Bronchial epithelial cell (primary cell): Measurements from ENCODE around the gene C9orf78. TPM values are rescaled to one million over a fixed set of nuclear protein-coding genes. Genes with fewer than 3 reads are reported as not detected.

Experiments
- DNase-seq: peaks from one replicate; pipeline ENCODE4 v3.0.0-alpha.2; 2010; ENCODE audit warnings: low read depth
- FAIRE-seq: peaks from 2 replicates; lab custom pipeline; 2011; peaks lifted over from hg19 to GRCh38; lab: Jason Lieb, UNC
- H3K27me3 ChIP-seq: 2 replicates; pipeline ENCODE4 v1.5.1; 2011; ENCODE audit warnings: low read length; ENCODE audit not compliant: control insufficient read depth, insufficient read depth
- H3K36me3 ChIP-seq: 2 replicates; pipeline ENCODE4 v1.5.1; 2011; ENCODE audit warnings: low read length; ENCODE audit not compliant: control insufficient read depth, insufficient read depth
- H3K4me3 ChIP-seq: 2 replicates; pipeline ENCODE4 v1.5.1; 2011; ENCODE audit warnings: mild to moderate bottlenecking, low read depth, low read length, control low read depth
- total RNA-seq: library from RNA; depleted of rRNA; stranded (reverse); fragments of >200 nt; gene quantifications from 2 replicates; pipeline ENCODE4 v1.2.1, GENCODE V29; 2014
- TF ChIP-seq, protein P1 (sequence below): IDR thresholded peaks from 2 replicates; pipeline ENCODE4 v1.5.1; 2011; ENCODE audit warnings: mild to moderate bottlenecking, moderate library complexity, low read length, control low read depth, inconsistent platforms; ENCODE audit not compliant: insufficient read depth, severe bottlenecking

C9orf78 gene
- total RNA-seq, 1 donor from 2014 or later, result 65.8 TPM

DNA sequence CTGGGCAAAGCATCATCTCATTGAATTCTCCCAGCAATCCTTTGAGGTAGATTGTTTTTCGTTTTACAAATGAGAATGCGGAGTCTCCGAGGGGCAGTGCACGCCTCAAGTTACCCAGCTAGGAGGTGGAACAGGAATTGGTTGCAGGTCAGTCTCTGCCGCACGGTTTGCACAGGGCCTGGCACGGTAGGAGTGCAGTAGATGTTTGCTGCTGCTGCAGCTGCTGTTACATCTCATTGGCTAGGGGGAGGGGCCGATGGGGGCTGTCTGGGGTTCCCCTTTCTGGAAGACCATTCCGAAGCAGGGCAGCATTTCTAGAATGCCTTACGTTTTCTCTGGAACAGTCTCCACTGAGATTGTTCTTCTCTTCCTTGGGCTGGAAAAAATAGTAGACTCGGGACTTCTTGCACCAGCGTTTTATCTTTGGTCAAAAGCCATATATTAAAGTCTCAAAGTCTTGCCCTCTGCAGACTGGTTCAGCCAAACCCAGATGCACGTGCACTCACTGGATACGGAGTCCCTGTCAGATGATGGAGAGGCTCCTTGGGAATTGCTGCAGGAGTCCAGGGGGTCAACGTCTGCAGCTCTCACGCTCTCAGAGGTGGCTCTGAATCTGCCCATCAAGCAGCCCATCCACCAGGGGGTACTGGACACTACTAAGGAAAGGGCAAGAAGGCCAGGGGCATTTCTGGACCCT lies 1.4 kb upstream of the C9orf78 start:
- DNase-seq (no peak), FAIRE-seq (no peak)
- no peaks in the 10 kb centered on the region for H3K27me3 ChIP-seq
- H3K4me3 ChIP-seq, result peak overlapping the region; percentile 93
- TF ChIP-seq, protein P1, sequence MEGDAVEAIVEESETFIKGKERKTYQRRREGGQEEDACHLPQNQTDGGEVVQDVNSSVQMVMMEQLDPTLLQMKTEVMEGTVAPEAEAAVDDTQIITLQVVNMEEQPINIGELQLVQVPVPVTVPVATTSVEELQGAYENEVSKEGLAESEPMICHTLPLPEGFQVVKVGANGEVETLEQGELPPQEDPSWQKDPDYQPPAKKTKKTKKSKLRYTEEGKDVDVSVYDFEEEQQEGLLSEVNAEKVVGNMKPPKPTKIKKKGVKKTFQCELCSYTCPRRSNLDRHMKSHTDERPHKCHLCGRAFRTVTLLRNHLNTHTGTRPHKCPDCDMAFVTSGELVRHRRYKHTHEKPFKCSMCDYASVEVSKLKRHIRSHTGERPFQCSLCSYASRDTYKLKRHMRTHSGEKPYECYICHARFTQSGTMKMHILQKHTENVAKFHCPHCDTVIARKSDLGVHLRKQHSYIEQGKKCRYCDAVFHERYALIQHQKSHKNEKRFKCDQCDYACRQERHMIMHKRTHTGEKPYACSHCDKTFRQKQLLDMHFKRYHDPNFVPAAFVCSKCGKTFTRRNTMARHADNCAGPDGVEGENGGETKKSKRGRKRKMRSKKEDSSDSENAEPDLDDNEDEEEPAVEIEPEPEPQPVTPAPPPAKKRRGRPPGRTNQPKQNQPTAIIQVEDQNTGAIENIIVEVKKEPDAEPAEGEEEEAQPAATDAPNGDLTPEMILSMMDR, result no peak
- H3K36me3 ChIP-seq, result peaks cover 11% of the 10 kb centered on the region

DNA sequence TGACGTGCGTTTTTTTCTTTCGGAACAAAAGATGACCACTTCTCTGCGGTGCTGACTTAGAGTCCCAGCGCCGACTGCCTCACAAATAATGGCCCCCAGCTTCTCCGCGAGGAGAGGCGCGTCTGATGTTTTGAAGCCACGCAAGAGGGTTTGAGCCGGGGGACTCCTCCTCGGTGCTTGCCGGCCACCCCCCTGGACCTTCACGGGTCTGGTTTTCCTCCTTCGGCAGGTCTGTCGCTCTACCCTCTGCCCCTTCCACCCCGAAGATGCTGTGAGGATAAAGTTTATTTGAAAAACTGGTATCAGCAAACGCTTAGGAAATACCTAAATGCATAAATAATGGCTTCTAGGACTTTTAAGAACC lies 767 bp upstream of the C9orf78 start:
- Histone ChIP-seq H3K27me3 (no peaks in the 10 kb centered on the region), H3K4me3 (peak overlapping the region; percentile 93), H3K36me3 (peaks cover 11% of the 10 kb centered on the region)
- DNase-seq (no peak), FAIRE-seq (no peak)
- TF ChIP-seq, protein P1, result no peak

DNA sequence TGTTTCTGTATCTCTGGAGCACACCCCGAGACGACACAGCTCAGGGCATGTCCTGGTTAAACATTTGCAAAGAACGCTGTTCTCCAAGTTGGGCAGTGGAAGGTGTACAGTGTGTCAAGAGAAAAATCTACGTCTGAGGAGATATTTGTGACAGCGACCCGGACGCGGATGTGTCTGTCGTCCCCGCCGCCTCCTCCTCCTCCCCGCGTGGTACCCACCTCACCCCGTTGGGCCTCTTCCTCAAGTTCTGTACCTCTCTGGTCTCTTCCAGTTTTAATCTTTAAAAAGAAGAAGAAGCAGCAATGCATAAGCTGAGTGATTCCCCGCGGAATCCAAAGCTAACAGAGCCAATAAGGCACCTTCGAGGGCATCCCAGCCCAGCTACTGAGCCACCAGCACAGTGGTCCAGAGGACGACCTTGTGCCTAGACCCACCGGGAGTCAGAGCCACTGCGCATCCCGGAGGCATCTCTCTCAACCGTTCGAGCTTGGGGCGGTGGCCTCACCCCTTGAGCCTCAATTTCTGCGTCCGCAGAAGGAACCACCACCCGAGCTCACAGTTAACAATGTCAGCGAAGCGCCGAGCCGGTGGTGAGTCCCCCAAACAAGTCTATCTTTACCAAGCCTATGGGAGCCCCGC lies 467 bp downstream of the C9orf78 start:
- no peak for FAIRE-seq

DNA sequence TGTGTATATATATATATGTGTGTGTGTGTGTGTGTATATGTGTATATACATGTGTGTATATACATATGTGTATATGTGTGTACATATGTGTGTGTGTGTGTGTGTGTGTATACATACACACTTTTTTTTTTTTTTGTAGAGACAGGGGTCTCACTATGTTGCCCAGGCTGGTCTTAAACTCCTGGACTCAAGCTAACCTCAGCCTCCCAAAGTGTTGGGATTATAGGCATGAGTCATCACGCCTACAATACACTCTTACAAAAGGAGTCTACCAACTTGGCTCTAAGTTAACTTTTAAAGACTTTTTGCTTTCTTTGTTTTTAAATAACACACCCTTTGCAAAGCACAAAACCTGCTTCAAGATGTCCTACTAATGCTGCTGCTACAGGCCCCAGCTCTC lies 2.1 kb downstream of the C9orf78 start:
- no peak for FAIRE-seq

More for the DNA sequence above, 467 bp downstream of the C9orf78 start:
- H3K4me3 ChIP-seq, result peak overlapping the region; percentile 93
- peak; percentile 17 for DNase-seq
- peaks cover 13% of the 10 kb centered on the region for H3K36me3 ChIP-seq
- TF ChIP-seq, protein P1, result no peak
- no peaks in the 10 kb centered on the region for H3K27me3 ChIP-seq

DNA sequence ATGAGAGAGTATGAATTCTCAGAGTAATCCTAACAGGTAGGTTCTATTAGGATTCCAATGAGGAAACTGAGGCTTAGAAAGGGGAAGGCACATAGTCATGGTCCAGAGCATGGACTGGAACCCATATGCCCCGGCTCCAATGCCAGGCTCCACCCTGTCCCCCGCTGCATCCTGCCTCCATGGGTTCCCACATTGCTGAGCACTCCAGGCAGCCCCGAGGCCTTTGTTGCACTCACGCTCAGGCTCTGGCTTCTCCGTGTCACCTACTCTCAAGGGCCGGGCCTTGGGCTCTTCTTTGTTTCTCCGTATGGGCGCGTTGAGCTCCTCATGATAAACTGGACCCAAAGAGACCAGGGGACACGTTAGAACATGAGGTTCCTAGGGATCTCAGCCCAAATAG lies 6.1 kb downstream of the C9orf78 start:
- H3K27me3 ChIP-seq, result no peaks in the 10 kb centered on the region
- FAIRE-seq (no peak), DNase-seq (no peak)
- no peak overlapping the region for H3K4me3 ChIP-seq
- TF ChIP-seq, protein P1, result no peak
- peaks cover 20% of the 10 kb centered on the region for H3K36me3 ChIP-seq

More for the DNA sequence above, 2.1 kb downstream of the C9orf78 start:
- H3K27me3 ChIP-seq, result no peaks in the 10 kb centered on the region
- TF ChIP-seq, protein P1, result no peak
- H3K4me3 ChIP-seq, result no peak overlapping the region
- peaks cover 21% of the 10 kb centered on the region for H3K36me3 ChIP-seq
- no peak for DNase-seq
